GM23338 (cell line): Measurements from ENCODE around the gene GADL1. TPM values are rescaled to one million over a fixed set of nuclear protein-coding genes. Genes with fewer than 3 reads are reported as not detected.

Source experiments
- JUNB ChIP-seq: IDR thresholded peaks from one replicate; pipeline ENCODE4 v1.6.1; 2016; ENCODE audit warnings: antibody characterized with exemption; ENCODE audit not compliant: unreplicated experiment
- ZNF114 ChIP-seq: fragments of 250-450 bp; sonication (Bioruptor Pico); IDR thresholded peaks from 2 replicates; pipeline ENCODE4 v1.5.0; 2020; ENCODE audit warnings: mild to moderate bottlenecking, moderate library complexity
- polyA plus RNA-seq: library from polyadenylated mRNA; unstranded; fragments of >200 nt; fragmentation: Nextera tagmentation; extraction: Ambion mirVana; gene quantifications from 2 replicates; pipeline ENCODE4 v1.2.1, GENCODE V29; 2016
- total RNA-seq: library from RNA; depleted of rRNA; stranded (reverse); fragments of >200 nt; shearing (Covaris generic); gene quantifications from 2 replicates; pipeline ENCODE4 v1.2.3, GENCODE V29; 2014
- TF ChIP-seq, protein P1 (sequence below): fragments of 250-450 bp; sonication (Bioruptor Pico); IDR thresholded peaks from 2 replicates; pipeline ENCODE4 v1.5.0; 2020; ENCODE audit warnings: mild to moderate bottlenecking, moderate library complexity
- TF ChIP-seq, protein P2 (sequence below): IDR thresholded peaks from 2 replicates; pipeline ENCODE4 v1.6.1; 2016; ENCODE audit warnings: antibody characterized with exemption
- TF ChIP-seq, protein P3 (sequence below): IDR thresholded peaks from one replicate; pipeline ENCODE4 v1.6.1; 2018; ENCODE audit warnings: antibody characterized with exemption; ENCODE audit not compliant: unreplicated experiment

Gene GADL1
- total and polyA plus RNA-seq, 2 experiments from 2014 or later, result 0.35 to 0.50 TPM

DNA sequence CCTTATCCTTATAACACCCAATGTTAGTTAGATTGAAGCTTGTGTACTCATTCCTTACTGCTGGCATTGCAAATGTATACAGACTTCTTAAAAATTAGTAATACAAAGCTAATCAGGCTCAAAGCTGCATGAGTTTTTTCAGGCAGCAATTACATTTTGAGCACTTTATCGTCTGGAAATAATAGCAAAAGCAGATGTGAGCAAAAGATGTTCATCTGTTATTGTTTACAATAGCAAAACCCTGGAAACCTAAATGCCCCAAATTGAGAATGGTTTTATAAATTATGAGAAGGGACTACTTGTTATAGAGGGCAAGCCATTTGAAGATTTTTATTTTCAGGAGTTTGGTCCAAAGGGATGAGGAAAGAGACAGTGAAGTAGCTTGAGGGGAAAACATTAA is 126.4 kb downstream of the GADL1 start (continued):
- TF ChIP-seq, protein P1, sequence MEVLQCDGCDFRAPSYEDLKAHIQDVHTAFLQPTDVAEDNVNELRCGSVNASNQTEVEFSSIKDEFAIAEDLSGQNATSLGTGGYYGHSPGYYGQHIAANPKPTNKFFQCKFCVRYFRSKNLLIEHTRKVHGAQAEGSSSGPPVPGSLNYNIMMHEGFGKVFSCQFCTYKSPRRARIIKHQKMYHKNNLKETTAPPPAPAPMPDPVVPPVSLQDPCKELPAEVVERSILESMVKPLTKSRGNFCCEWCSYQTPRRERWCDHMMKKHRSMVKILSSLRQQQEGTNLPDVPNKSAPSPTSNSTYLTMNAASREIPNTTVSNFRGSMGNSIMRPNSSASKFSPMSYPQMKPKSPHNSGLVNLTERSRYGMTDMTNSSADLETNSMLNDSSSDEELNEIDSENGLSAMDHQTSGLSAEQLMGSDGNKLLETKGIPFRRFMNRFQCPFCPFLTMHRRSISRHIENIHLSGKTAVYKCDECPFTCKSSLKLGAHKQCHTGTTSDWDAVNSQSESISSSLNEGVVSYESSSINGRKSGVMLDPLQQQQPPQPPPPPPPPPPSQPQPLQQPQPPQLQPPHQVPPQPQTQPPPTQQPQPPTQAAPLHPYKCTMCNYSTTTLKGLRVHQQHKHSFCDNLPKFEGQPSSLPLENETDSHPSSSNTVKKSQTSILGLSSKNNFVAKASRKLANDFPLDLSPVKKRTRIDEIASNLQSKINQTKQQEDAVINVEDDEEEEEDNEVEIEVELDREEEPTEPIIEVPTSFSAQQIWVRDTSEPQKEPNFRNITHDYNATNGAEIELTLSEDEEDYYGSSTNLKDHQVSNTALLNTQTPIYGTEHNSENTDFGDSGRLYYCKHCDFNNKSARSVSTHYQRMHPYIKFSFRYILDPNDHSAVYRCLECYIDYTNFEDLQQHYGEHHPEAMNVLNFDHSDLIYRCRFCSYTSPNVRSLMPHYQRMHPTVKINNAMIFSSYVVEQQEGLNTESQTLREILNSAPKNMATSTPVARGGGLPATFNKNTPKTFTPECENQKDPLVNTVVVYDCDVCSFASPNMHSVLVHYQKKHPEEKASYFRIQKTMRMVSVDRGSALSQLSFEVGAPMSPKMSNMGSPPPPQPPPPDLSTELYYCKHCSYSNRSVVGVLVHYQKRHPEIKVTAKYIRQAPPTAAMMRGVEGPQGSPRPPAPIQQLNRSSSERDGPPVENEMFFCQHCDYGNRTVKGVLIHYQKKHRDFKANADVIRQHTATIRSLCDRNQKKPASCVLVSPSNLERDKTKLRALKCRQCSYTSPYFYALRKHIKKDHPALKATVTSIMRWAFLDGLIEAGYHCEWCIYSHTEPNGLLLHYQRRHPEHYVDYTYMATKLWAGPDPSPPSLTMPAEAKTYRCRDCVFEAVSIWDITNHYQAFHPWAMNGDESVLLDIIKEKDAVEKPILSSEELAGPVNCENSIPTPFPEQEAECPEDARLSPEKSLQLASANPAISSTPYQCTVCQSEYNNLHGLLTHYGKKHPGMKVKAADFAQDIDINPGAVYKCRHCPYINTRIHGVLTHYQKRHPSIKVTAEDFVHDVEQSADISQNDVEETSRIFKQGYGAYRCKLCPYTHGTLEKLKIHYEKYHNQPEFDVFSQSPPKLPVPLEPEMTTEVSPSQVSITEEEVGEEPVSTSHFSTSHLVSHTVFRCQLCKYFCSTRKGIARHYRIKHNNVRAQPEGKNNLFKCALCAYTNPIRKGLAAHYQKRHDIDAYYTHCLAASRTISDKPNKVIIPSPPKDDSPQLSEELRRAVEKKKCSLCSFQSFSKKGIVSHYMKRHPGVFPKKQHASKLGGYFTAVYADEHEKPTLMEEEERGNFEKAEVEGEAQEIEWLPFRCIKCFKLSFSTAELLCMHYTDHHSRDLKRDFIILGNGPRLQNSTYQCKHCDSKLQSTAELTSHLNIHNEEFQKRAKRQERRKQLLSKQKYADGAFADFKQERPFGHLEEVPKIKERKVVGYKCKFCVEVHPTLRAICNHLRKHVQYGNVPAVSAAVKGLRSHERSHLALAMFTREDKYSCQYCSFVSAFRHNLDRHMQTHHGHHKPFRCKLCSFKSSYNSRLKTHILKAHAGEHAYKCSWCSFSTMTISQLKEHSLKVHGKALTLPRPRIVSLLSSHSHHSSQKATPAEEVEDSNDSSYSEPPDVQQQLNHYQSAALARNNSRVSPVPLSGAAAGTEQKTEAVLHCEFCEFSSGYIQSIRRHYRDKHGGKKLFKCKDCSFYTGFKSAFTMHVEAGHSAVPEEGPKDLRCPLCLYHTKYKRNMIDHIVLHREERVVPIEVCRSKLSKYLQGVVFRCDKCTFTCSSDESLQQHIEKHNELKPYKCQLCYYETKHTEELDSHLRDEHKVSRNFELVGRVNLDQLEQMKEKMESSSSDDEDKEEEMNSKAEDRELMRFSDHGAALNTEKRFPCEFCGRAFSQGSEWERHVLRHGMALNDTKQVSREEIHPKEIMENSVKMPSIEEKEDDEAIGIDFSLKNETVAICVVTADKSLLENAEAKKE, result no peak
- no peak for TF ChIP-seq JUNB
- TF ChIP-seq, protein P2, sequence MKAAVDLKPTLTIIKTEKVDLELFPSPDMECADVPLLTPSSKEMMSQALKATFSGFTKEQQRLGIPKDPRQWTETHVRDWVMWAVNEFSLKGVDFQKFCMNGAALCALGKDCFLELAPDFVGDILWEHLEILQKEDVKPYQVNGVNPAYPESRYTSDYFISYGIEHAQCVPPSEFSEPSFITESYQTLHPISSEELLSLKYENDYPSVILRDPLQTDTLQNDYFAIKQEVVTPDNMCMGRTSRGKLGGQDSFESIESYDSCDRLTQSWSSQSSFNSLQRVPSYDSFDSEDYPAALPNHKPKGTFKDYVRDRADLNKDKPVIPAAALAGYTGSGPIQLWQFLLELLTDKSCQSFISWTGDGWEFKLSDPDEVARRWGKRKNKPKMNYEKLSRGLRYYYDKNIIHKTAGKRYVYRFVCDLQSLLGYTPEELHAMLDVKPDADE, result no peak
- TF ChIP-seq ZNF114, result no peak
- TF ChIP-seq, protein P3, sequence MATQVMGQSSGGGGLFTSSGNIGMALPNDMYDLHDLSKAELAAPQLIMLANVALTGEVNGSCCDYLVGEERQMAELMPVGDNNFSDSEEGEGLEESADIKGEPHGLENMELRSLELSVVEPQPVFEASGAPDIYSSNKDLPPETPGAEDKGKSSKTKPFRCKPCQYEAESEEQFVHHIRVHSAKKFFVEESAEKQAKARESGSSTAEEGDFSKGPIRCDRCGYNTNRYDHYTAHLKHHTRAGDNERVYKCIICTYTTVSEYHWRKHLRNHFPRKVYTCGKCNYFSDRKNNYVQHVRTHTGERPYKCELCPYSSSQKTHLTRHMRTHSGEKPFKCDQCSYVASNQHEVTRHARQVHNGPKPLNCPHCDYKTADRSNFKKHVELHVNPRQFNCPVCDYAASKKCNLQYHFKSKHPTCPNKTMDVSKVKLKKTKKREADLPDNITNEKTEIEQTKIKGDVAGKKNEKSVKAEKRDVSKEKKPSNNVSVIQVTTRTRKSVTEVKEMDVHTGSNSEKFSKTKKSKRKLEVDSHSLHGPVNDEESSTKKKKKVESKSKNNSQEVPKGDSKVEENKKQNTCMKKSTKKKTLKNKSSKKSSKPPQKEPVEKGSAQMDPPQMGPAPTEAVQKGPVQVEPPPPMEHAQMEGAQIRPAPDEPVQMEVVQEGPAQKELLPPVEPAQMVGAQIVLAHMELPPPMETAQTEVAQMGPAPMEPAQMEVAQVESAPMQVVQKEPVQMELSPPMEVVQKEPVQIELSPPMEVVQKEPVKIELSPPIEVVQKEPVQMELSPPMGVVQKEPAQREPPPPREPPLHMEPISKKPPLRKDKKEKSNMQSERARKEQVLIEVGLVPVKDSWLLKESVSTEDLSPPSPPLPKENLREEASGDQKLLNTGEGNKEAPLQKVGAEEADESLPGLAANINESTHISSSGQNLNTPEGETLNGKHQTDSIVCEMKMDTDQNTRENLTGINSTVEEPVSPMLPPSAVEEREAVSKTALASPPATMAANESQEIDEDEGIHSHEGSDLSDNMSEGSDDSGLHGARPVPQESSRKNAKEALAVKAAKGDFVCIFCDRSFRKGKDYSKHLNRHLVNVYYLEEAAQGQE, result no peak
